K562 (cell line): Measurements from ENCODE around the gene MICAL2.

ENCODE experiments used
- BRD4 ChIP-seq: fragments of 200-600 bp; sonication (generic); IDR thresholded peaks from 2 replicates; pipeline ENCODE4 v1.6.1; 2017; ENCODE audit warnings: inconsistent platforms
- DDX20 ChIP-seq: fragments of 450-650 bp; IDR thresholded peaks from 2 replicates; pipeline ENCODE4 v1.6.1; 2016; ENCODE audit warnings: missing genetic modification characterization, low read depth, mild to moderate bottlenecking, missing compliant biosample characterization, moderate library complexity
- EZH2 ChIP-seq: IDR thresholded peaks from 2 replicates; pipeline ENCODE4 v1.6.1; 2012; ENCODE audit warnings: low read depth, mild to moderate bottlenecking, inconsistent platforms, low read length, borderline replicate concordance
- JUN ChIP-seq, 2 experiments: sonication (generic) in 1 of 2; formaldehyde crosslinking in 1 of 2; IDR thresholded peaks; 2 replicates each; pipeline versions ENCODE4 v1.6.1 to v1.8.0; 2012 to 2022; ENCODE audit warnings: borderline replicate concordance in 2 of 2, mild to moderate bottlenecking in 2 of 2, improper control_type of control experiment in 1 of 2, low read depth in 1 of 2, low read length in 1 of 2, missing genetic modification reagents in 1 of 2
- LEF1 ChIP-seq: fragments of 450-650 bp; IDR thresholded peaks from 2 replicates; pipeline ENCODE4 v1.6.1; 2016; ENCODE audit warnings: mild to moderate bottlenecking
- YY1 ChIP-seq, 3 experiments: IDR thresholded peaks; 2 replicates each; pipeline ENCODE4 v1.6.1; 2011; ENCODE audit warnings: low read length in 2 of 3, mild to moderate bottlenecking in 2 of 3, moderate library complexity in 2 of 3, borderline replicate concordance in 1 of 3, control low read depth in 1 of 3, low read depth in 1 of 3; ENCODE audit not compliant: insufficient read depth in 3 of 3, insufficient replicate concordance in 2 of 3, control insufficient read depth in 1 of 3, insufficient read length in 1 of 3; ENCODE audit errors: extremely low read depth in 1 of 3
- TF ChIP-seq, protein P1 (sequence below), 3 experiments: IDR thresholded peaks in 2 of 3; conservative IDR thresholded peaks in 1 of 3; 2 replicates each; pipeline ENCODE4 v1.5.1; 2011 to 2012; ENCODE audit warnings: low read length in 3 of 3, mild to moderate bottlenecking in 3 of 3, control low read depth in 2 of 3, improper control_type of control experiment in 1 of 3, inconsistent platforms in 1 of 3, low read depth in 1 of 3, mixed read lengths in 1 of 3, moderate library complexity in 1 of 3; ENCODE audit not compliant: insufficient read depth in 2 of 3

- TF ChIP-seq BRD4, result no peak
- TF ChIP-seq DDX20, result no peak
- no peak for TF ChIP-seq EZH2
- no peak for TF ChIP-seq YY1 (IDR thresholded peaks at IDR 0.05; ENCODE audit: borderline replicate concordance in 1 of 3, control insufficient read depth in 1 of 3, extremely low read depth in 1 of 3, insufficient read depth in 3 of 3, insufficient read length in 1 of 3, insufficient replicate concordance in 2 of 3, low read depth in 1 of 3, low read length in 2 of 3)
- TF ChIP-seq LEF1, result no peak
- no peak for TF ChIP-seq JUN (IDR thresholded peaks at IDR 0.05; ENCODE audit: borderline replicate concordance, low read depth, low read length)
- TF ChIP-seq JUN (CRISPR knock-in tag; IDR thresholded peaks at IDR 0.05; ENCODE audit: borderline replicate concordance), result no peak
- TF ChIP-seq, protein P1, sequence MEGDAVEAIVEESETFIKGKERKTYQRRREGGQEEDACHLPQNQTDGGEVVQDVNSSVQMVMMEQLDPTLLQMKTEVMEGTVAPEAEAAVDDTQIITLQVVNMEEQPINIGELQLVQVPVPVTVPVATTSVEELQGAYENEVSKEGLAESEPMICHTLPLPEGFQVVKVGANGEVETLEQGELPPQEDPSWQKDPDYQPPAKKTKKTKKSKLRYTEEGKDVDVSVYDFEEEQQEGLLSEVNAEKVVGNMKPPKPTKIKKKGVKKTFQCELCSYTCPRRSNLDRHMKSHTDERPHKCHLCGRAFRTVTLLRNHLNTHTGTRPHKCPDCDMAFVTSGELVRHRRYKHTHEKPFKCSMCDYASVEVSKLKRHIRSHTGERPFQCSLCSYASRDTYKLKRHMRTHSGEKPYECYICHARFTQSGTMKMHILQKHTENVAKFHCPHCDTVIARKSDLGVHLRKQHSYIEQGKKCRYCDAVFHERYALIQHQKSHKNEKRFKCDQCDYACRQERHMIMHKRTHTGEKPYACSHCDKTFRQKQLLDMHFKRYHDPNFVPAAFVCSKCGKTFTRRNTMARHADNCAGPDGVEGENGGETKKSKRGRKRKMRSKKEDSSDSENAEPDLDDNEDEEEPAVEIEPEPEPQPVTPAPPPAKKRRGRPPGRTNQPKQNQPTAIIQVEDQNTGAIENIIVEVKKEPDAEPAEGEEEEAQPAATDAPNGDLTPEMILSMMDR (IDR thresholded peaks at IDR 0.05 in 2 of 3, conservative IDR thresholded peaks at IDR 0.05 in 1 of 3; ENCODE audit: insufficient read depth in 2 of 3, low read depth in 1 of 3, low read length in 3 of 3), result no peak
These were observed 13.2 kb upstream of the MICAL2 start for GRCh38 chr11:12097219-12097618.
